Measurements from ENCODE around the gene NEIL1.
"Not testable (repeated sequence)": the region's sequence is repeated elsewhere in the genome, so short reads cannot be mapped to it uniquely, and the experiment has no call there.

Gene NEIL1

DNA sequence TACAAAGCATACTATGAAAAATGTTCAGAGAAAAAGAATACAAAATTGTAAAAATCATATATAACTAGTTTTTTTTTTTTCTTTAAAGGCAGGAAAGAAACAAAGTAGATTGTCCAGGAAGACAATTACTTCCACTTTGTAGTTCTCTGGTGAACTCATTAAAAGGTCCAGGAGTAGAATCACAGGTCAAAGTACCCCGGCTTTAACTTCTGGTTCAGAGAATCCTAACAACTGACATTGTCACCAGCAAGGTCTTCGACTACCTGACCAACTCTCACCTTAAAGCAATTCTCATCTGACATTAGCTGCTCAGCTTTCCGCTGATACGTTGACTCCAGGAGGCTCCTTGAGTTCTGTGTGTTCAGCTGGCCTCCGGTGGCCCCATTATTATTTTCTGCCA is 37.1 kb downstream of the NEIL1 start:
- not testable (repeated sequence) for DNase-seq

DNA sequence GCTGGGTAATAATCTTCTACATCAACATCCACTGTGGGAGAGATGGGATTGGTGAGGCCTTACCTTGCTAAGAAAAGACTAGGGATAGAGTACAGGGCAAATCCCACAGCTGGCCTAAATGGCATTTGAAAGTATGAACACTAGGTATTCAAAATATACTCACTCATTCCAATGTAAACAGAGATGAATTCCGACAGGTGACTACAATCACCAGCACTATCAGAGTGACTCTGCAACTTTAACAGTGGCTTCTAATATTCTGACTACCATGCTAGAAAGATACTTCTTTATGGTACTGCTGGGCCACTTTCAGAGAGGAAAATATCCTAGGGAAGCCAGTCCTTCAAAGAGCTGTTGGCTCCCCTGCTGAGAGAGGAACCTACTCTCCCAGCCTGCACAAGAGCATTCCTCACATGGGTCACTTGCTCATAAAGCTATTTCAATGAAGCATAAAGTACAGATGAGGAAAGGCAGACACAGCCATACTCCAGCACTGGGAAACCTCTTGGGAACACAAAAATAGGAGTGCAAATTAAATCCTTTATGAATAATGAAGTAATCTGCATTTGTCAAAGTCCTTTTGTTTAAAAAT is 43.0 kb downstream of the NEIL1 start:
- no peak for DNase-seq

DNA sequence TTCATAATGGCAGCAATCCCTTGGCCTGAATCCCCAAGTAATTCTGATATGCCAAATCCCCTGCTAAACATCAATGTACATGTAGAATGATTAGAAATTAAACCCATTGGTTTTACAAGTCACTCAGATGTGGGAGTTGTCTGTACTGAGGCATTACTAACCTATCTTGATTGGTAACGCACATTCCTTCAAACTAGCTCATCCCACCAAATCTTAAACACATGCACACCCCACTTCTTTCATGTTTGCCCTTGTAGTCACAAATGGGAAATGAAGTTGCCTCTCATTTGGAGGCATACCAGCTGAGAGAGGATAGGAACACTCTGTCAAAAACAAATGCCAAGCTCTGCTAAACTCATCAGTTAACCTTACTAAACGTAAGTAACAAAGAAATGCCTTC is 50.7 kb downstream of the NEIL1 start:
- no peak for DNase-seq

DNA sequence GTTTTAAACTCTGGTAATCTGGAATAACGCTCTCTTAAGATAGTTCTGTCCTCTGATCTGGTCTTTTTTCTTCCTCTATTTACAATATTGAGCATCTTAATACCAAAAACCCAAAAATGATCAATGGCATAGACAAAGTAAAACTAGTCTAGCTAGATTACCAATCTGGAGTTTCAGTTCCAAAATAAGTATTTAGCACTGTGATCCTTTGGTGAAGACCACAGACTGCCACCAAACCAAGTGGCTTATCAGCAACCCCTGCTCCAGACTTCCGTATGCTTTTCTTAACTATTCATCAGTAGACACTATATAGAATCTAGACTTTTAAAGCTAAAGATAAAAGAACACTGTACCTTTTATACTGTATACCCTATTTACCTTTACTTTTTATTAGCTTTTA is 57.1 kb downstream of the NEIL1 start:
- no peak for DNase-seq
